ENCODE measurements around the gene ASPSCR1. TPM values are rescaled to one million over a fixed set of nuclear protein-coding genes. Genes with fewer than 3 reads are reported as not detected.
A peak's percentile ranks its signal among the peaks of the same experiment; 100 is the strongest.
"Not testable (repeated sequence)": the region's sequence is repeated elsewhere in the genome, so short reads cannot be mapped to it uniquely, and the experiment has no call there.

The ASPSCR1 gene
- total RNA-seq, 1 donor from 2014 or later = 35.6 TPM

DNA sequence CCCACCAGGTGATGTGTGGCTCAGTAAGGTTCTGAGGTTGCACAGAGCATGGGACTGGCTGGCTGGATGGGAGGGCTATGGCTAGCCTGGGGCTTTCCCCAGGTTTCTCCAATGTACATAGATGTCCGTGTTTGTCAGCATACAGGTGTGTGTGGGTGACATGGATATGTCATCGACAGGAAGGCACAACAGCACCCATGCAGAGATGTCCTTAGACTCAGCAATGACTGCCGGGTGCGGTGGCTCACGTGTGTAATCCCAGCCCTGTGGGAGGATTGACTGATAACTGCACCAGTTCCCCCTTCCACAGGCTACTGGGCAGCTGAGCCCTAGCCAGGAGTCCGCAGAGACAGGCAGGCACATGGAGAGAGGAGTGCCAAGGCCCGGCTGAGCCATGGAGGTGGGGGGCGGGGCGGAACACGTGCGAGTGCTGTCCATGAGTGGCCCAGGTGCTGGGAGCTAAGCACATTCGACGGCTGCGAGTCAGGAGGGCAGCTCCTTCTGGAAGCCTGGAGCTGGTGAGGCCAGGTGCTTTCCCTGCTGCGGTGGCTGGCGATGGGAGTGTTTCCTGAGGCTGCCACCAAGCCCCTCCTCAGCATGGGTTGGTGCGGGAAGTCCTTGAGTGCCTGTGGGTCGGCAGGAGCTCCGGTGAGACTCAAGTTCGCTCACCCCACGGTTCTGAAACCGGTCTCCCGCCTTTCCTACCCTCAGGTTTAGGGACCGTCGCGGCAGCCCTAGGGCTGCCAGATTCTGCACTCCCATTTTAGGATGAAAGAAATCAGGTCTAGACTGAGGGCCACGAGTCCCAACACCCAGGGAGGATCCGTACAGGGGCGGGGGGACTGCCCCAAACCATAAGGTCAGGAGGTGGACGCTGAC, 858 bp upstream of the ASPSCR1 start:
- no peak for DNase-seq (ENCODE audit: extremely low spot score, unreplicated experiment)
- H3K27me3 Mint-ChIP-seq = no peaks in the 10 kb centered on the region
- H3K4me1 Mint-ChIP-seq (ENCODE audit: unreplicated experiment) = no peaks in the 10 kb centered on the region
- H3K27ac Mint-ChIP-seq = peak overlapping the region; percentile 94
- TF ChIP-seq CTCF (conservative IDR thresholded peaks at IDR 0.05) = no peak
- H3K36me3 Mint-ChIP-seq = peaks cover 3% of the 10 kb centered on the region
- H3K4me3 Mint-ChIP-seq = peak overlapping the region; percentile 95
- H3K9me3 Mint-ChIP-seq = no peaks in the 10 kb centered on the region

DNA sequence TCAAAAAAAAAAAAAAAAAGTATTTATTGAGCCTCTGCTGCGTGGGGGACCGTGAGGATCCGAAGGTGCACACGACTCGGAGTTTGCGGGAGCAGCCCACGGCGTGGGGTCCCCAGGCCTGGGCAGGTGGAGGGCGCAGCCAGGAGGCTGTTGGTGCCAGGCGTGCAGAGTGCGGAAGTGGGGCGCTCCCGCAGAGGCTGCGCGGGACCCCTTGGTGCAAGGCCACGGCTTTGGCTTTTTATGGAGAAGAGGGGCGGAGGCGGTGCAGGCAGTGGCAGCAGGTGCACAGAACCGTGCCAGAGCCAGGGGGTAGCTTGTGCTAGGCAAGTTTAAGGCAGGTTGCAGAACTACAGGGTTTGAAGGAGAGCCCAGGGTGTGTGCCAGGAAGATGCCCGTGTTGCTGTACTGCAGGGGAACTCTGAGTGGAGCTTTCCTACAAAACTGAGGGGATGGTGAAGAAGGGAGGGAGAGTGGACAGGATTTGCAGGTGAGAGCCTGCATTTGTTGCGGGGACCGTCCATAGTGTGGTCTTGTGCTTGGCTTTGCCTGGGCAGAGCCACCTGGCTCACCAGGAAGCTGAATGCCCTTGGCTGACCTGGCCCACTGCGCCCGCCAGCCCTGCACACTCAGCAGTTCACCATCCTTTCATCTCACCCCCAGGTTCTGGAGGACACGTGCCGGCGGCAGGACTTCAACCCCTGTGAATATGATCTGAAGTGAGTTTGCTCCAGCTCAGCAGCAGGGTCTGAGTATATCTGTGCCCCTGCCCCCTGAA, 1.3 kb downstream of the ASPSCR1 start:
- Mint-ChIP-seq H3K36me3 (peaks cover 3% of the 10 kb centered on the region), H3K27me3 (no peaks in the 10 kb centered on the region), H3K4me1 (ENCODE audit: unreplicated experiment) (no peaks in the 10 kb centered on the region), H3K4me3 (peak overlapping the region; percentile 82), H3K27ac (peak overlapping the region; percentile 44), H3K9me3 (no peaks in the 10 kb centered on the region)
- TF ChIP-seq CTCF (conservative IDR thresholded peaks at IDR 0.05) = no peak
- no peak for DNase-seq (ENCODE audit: extremely low spot score, unreplicated experiment)

GRCh38 chr17:81980122-81980521, 2.7 kb downstream of the ASPSCR1 start:
- TF ChIP-seq CTCF (conservative IDR thresholded peaks at IDR 0.05) = no peak
- no peaks in the 10 kb centered on the region for H3K4me1 Mint-ChIP-seq (ENCODE audit: unreplicated experiment)
- no peaks in the 10 kb centered on the region for H3K27me3 Mint-ChIP-seq
- DNase-seq (ENCODE audit: extremely low spot score, unreplicated experiment) = no peak
- H3K4me3 Mint-ChIP-seq = peak overlapping the region; percentile 82
- H3K9me3 Mint-ChIP-seq = no peaks in the 10 kb centered on the region
- peak overlapping the region; percentile 74 for H3K27ac Mint-ChIP-seq
- H3K36me3 Mint-ChIP-seq = peaks cover 6% of the 10 kb centered on the region

- H3K36me3 Mint-ChIP-seq = peaks cover 7% of the 10 kb centered on the region
- no peaks in the 10 kb centered on the region for H3K4me1 Mint-ChIP-seq (ENCODE audit: unreplicated experiment)
- H3K4me3 Mint-ChIP-seq = peak overlapping the region; percentile 82
- no peak for DNase-seq (ENCODE audit: extremely low spot score, unreplicated experiment)
- H3K9me3 Mint-ChIP-seq = no peaks in the 10 kb centered on the region
- no peak for TF ChIP-seq CTCF (conservative IDR thresholded peaks at IDR 0.05)
- H3K27ac Mint-ChIP-seq = peak overlapping the region; percentile 74
- H3K27me3 Mint-ChIP-seq = no peaks in the 10 kb centered on the region
Observed at GRCh38 chr17:81980707-81981343, 3.4 kb downstream of the ASPSCR1 start.

GRCh38 chr17:81981511-81981910, 4.1 kb downstream of the ASPSCR1 start:
- H3K27ac Mint-ChIP-seq, H3K4me3 Mint-ChIP-seq: not testable (repeated sequence)

More at GRCh38 chr17:81981511-81981910, 4.1 kb downstream of the ASPSCR1 start:
- not testable (repeated sequence) for H3K4me1 Mint-ChIP-seq (ENCODE audit: unreplicated experiment); DNase-seq (ENCODE audit: extremely low spot score, unreplicated experiment); H3K27me3 Mint-ChIP-seq; H3K9me3 Mint-ChIP-seq; H3K36me3 Mint-ChIP-seq

All from type B pancreatic cell (in vitro differentiated cells).